CD4-positive, alpha-beta T cell (primary cell): ENCODE results near the gene RAPGEF5. TPM values are rescaled to one million over a fixed set of nuclear protein-coding genes. Genes with fewer than 3 reads are reported as not detected.

Experiments
- ATAC-seq: fragments of 200-7000 bp; cut with Tn5 transposase; one replicate; pipeline ENCODE4 v1.10.0; 2022; ENCODE audit warnings: mild to moderate bottlenecking; ENCODE audit not compliant: poor library complexity
- CTCF ChIA-PET: fragments of 350-600 bp; sonication (Branson Sonifier 250); formaldehyde crosslinking; loops from one replicate; lab custom pipeline; 2021; ENCODE audit warnings: antibody characterized with exemption, inconsistent platforms; lab: Charles Lee
- POLR2A ChIA-PET: fragments of 350-600 bp; sonication (Branson Sonifier 250); formaldehyde crosslinking; loops from one replicate; lab custom pipeline; 2021; ENCODE audit warnings: antibody characterized with exemption, inconsistent platforms; lab: Charles Lee
- DNase-seq, 14 experiments: peaks; one replicate each; pipeline ENCODE4 v3.0.0-alpha.2; 2013 to 2020; ENCODE audit warnings: mixed read lengths in 2 of 14
- H3K27ac ChIP-seq, 2 donors: one replicate each; pipeline versions ENCODE4 v1.5.1 to v1.7.0; 2013; ENCODE audit warnings: low read length in 2 of 2, low read depth in 1 of 2, mild to moderate bottlenecking in 1 of 2
- H3K27me3 ChIP-seq, 2 experiments: 1 replicate in 1 of 2; 2 replicates in 1 of 2; pipeline versions ENCODE4 v1.6.1 to v1.7.0; 2013; ENCODE audit warnings: low read length in 2 of 2, control low read depth in 1 of 2, mild to moderate bottlenecking in 1 of 2, moderate library complexity in 1 of 2; ENCODE audit not compliant: insufficient read depth in 2 of 2, control insufficient read depth in 1 of 2
- H3K36me3 ChIP-seq: one replicate; pipeline ENCODE4 v1.6.1; 2013; ENCODE audit warnings: low read length, control low read depth; ENCODE audit not compliant: insufficient read depth
- H3K4me1 ChIP-seq: one replicate; pipeline ENCODE4 v1.6.1; 2013; ENCODE audit warnings: low read length, control low read depth; ENCODE audit not compliant: insufficient read depth
- H3K4me3 ChIP-seq: one replicate; pipeline ENCODE4 v1.5.1; 2013; ENCODE audit warnings: mild to moderate bottlenecking, low read length, moderate library complexity
- H3K9me3 ChIP-seq, 2 experiments: 1 replicate in 1 of 2; 2 replicates in 1 of 2; pipeline versions ENCODE4 v1.6.1 to v1.7.0; 2013; ENCODE audit warnings: low read length in 2 of 2, mild to moderate bottlenecking in 2 of 2, control low read depth in 1 of 2, moderate library complexity in 1 of 2; ENCODE audit not compliant: control insufficient read depth in 1 of 2, insufficient read depth in 1 of 2
- H3K27ac Mint-ChIP-seq: one replicate; pipeline ENCODE4 v1.8.0; 2020; ENCODE audit warnings: mixed read lengths
- H3K27me3 Mint-ChIP-seq: one replicate; pipeline ENCODE4 v1.8.0; 2021; ENCODE audit warnings: mixed read lengths
- H3K36me3 Mint-ChIP-seq: one replicate; pipeline ENCODE4 v1.8.0; 2021; ENCODE audit warnings: low read depth, mixed read lengths
- H3K4me1 Mint-ChIP-seq: one replicate; pipeline ENCODE4 v1.8.0; 2021; ENCODE audit warnings: low read depth, mixed read lengths
- H3K4me3 Mint-ChIP-seq: one replicate; pipeline ENCODE4 v1.8.0; 2020; ENCODE audit warnings: mild to moderate bottlenecking, mixed read lengths
- H3K9me3 Mint-ChIP-seq: one replicate; pipeline ENCODE4 v1.8.0; 2020; ENCODE audit warnings: mixed read lengths
- intact Hi-C, 2 experiments: fragments of 100-400 bp; cut with DNase I in 1 of 2; cut with micrococcal nuclease in 1 of 2; formaldehyde crosslinking; loops; one replicate each; pipeline versions ENCODE4 v1.15.1 to v1.9.0; 2023 to 2025; cut with DNase I, micrococcal nuclease
- total RNA-seq, 174 experiments: library from RNA in 2 of 174; stranded (reverse) in 2 of 174; gene quantifications; one replicate each; pipeline ENCODE4 v1.2.3 and lab custom pipeline; 2021 to 2026
- TF ChIP-seq, protein P1 (sequence below): fragments of 200-600 bp; IDR thresholded peaks from one replicate; pipeline ENCODE4 v1.8.0; 2022; ENCODE audit warnings: antibody characterized with exemption, mild to moderate bottlenecking

RAPGEF5 gene
- total RNA-seq, 2 experiments from 2014 or later, result 0.17 TPM; not detected in 1

- Histone ChIP-seq H3K4me1 (no peaks in the 10 kb centered on the region), H3K9me3 (no peaks in the 10 kb centered on the region), H3K27me3 (no peaks in the 10 kb centered on the region), H3K4me3 (no peak overlapping the region), H3K36me3 (no peaks in the 10 kb centered on the region), H3K27ac (no peak overlapping the region)
- no peak for DNase-seq
- H3K4me3 Mint-ChIP-seq, result no peak overlapping the region
- CTCF ChIA-PET, result no interaction called here
- POLR2A ChIA-PET, result no interaction called here
- no peaks in the 10 kb centered on the region for H3K4me1 Mint-ChIP-seq
- H3K9me3 Mint-ChIP-seq, result no peaks in the 10 kb centered on the region
- intact Hi-C loops, result no loop called here
- no peaks in the 10 kb centered on the region for H3K36me3 Mint-ChIP-seq
- ATAC-seq, result no peak
- H3K27me3 Mint-ChIP-seq, result peaks cover 4% of the 10 kb centered on the region
- TF ChIP-seq, protein P1, sequence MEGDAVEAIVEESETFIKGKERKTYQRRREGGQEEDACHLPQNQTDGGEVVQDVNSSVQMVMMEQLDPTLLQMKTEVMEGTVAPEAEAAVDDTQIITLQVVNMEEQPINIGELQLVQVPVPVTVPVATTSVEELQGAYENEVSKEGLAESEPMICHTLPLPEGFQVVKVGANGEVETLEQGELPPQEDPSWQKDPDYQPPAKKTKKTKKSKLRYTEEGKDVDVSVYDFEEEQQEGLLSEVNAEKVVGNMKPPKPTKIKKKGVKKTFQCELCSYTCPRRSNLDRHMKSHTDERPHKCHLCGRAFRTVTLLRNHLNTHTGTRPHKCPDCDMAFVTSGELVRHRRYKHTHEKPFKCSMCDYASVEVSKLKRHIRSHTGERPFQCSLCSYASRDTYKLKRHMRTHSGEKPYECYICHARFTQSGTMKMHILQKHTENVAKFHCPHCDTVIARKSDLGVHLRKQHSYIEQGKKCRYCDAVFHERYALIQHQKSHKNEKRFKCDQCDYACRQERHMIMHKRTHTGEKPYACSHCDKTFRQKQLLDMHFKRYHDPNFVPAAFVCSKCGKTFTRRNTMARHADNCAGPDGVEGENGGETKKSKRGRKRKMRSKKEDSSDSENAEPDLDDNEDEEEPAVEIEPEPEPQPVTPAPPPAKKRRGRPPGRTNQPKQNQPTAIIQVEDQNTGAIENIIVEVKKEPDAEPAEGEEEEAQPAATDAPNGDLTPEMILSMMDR, result no peak
- H3K27ac Mint-ChIP-seq, result no peak overlapping the region
Observed at GRCh38 chr7:22128528-22128920, 228.4 kb downstream of the RAPGEF5 start.

GRCh38 chr7:22127835-22128527, 229.0 kb downstream of the RAPGEF5 start:
- ChIA-PET POLR2A (no interaction called here), CTCF (no interaction called here)
- no peak overlapping the region for H3K27ac Mint-ChIP-seq
- no peaks in the 10 kb centered on the region for H3K9me3 ChIP-seq
- H3K4me3 Mint-ChIP-seq, result no peak overlapping the region
- TF ChIP-seq, protein P1, result no peak
- no peaks in the 10 kb centered on the region for H3K36me3 Mint-ChIP-seq
- H3K4me1 ChIP-seq, result no peaks in the 10 kb centered on the region
- H3K27ac ChIP-seq, result no peak overlapping the region
- H3K4me1 Mint-ChIP-seq, result no peaks in the 10 kb centered on the region
- ATAC-seq (no peak), DNase-seq (no peak)
- peaks cover 4% of the 10 kb centered on the region for H3K27me3 Mint-ChIP-seq
- H3K4me3 ChIP-seq, result no peak overlapping the region
- H3K9me3 Mint-ChIP-seq, result no peaks in the 10 kb centered on the region
- H3K27me3 ChIP-seq, result no peaks in the 10 kb centered on the region
- intact Hi-C loops, result no loop called here
- H3K36me3 ChIP-seq, result no peaks in the 10 kb centered on the region

GRCh38 chr7:22125436-22125835, 231.5 kb downstream of the RAPGEF5 start:
- H3K27me3 Mint-ChIP-seq, result peaks cover 4% of the 10 kb centered on the region

More at GRCh38 chr7:22125436-22125835, 231.5 kb downstream of the RAPGEF5 start:
- H3K27ac ChIP-seq, result no peak overlapping the region
- intact Hi-C loops, result no loop called here
- H3K27me3 ChIP-seq, result no peaks in the 10 kb centered on the region
- DNase-seq (no peak), ATAC-seq (no peak)
- peaks cover 9% of the 10 kb centered on the region for H3K4me1 Mint-ChIP-seq
- no peaks in the 10 kb centered on the region for H3K36me3 ChIP-seq
- H3K4me1 ChIP-seq, result peaks cover 5% of the 10 kb centered on the region
- no peaks in the 10 kb centered on the region for H3K9me3 Mint-ChIP-seq
- TF ChIP-seq, protein P1, result no peak
- H3K9me3 ChIP-seq, result no peaks in the 10 kb centered on the region
- H3K27ac Mint-ChIP-seq, result no peak overlapping the region
- H3K4me3 Mint-ChIP-seq, result no peak overlapping the region
- H3K36me3 Mint-ChIP-seq, result no peaks in the 10 kb centered on the region
- CTCF ChIA-PET, result no interaction called here
- H3K4me3 ChIP-seq, result no peak overlapping the region
- POLR2A ChIA-PET, result no interaction called here
